ENCODE measurements around the gene PAPLN.
"Not testable (repeated sequence)": the region's sequence is repeated elsewhere in the genome, so short reads cannot be mapped to it uniquely, and the experiment has no call there.

The PAPLN gene

GRCh38 chr14:73305499-73305898 lies 68.2 kb downstream of the PAPLN start:
- no peak for DNase-seq

GRCh38 chr14:73307261-73307660 lies 70.0 kb downstream of the PAPLN start:
- no peak for DNase-seq

- not testable (repeated sequence) for DNase-seq
Measured at GRCh38 chr14:73309207-73309606, 71.9 kb downstream of the PAPLN start.

- no peak for DNase-seq
Measured at GRCh38 chr14:73311708-73312030, 74.4 kb downstream of the PAPLN start.

- DNase-seq, result no peak
Measured at GRCh38 chr14:73312687-73313086, 75.4 kb downstream of the PAPLN start.

GRCh38 chr14:73313151-73313550 lies 75.8 kb downstream of the PAPLN start:
- no peak for DNase-seq

- no peak for DNase-seq
Measured at GRCh38 chr14:73323896-73324399, 86.6 kb downstream of the PAPLN start.
